H1 (cell line): Measurements from ENCODE around the gene PCSK9. TPM values are rescaled to one million over a fixed set of nuclear protein-coding genes. Genes with fewer than 3 reads are reported as not detected.

Experiments
- ATF3 ChIP-seq: IDR thresholded peaks from 2 replicates; pipeline ENCODE4 v1.6.1; 2011; ENCODE audit warnings: low read depth, mild to moderate bottlenecking, low read length; ENCODE audit not compliant: insufficient read depth
- BACH1 ChIP-seq: IDR thresholded peaks from 2 replicates; pipeline ENCODE4 v1.6.1; 2012; ENCODE audit warnings: low read length, improper control_type of control experiment
- CBX8 ChIP-seq: fragments of 300-800, 300-1000 bp; sonication (generic); IDR thresholded peaks from 2 replicates; pipeline ENCODE4 v1.7.1; 2016; ENCODE audit warnings: low read depth, low read length, borderline replicate concordance
- CHD7 ChIP-seq: fragments of 300-600 bp; sonication (generic); IDR thresholded peaks from 2 replicates; pipeline ENCODE4 v1.7.1; 2012; ENCODE audit warnings: low read length, moderate library complexity, mild to moderate bottlenecking, inconsistent platforms; ENCODE audit not compliant: insufficient replicate concordance
- CTBP2 ChIP-seq: IDR thresholded peaks from 2 replicates; pipeline ENCODE4 v1.7.0; 2011; ENCODE audit warnings: borderline replicate concordance, mild to moderate bottlenecking, moderate library complexity, mixed read lengths, low read length; ENCODE audit not compliant: insufficient read depth, insufficient read length
- EZH2 ChIP-seq: fragments of 200-600 bp; sonication (generic); IDR thresholded peaks from 2 replicates; pipeline ENCODE4 v1.7.1; 2012; ENCODE audit warnings: low read depth, mild to moderate bottlenecking, moderate library complexity, low read length, inconsistent platforms; ENCODE audit not compliant: severe bottlenecking
- KDM1A ChIP-seq: fragments of 200-600, 300-600 bp; sonication (generic); IDR thresholded peaks from 2 replicates; pipeline ENCODE4 v1.7.1; 2016; ENCODE audit warnings: mild to moderate bottlenecking, low read length, borderline replicate concordance
- KDM4A ChIP-seq: IDR thresholded peaks from one replicate; pipeline ENCODE4 v1.7.1; 2012; ENCODE audit warnings: low read depth, mild to moderate bottlenecking, moderate library complexity, low read length, inconsistent platforms; ENCODE audit not compliant: severe bottlenecking
- RBBP5 ChIP-seq: IDR thresholded peaks from 2 replicates; pipeline ENCODE4 v1.7.1; 2012; ENCODE audit warnings: low read depth, mild to moderate bottlenecking, inconsistent platforms, low read length, moderate library complexity, borderline replicate concordance
- RFX5 ChIP-seq: IDR thresholded peaks from 2 replicates; pipeline ENCODE4 v1.6.1; 2011; ENCODE audit warnings: low read depth, low read length, improper control_type of control experiment, borderline replicate concordance
- TAF7 ChIP-seq: optimal IDR thresholded peaks from 2 replicates; pipeline ENCODE3; 2011; ENCODE audit warnings: low read depth, mild to moderate bottlenecking, inconsistent platforms, low read length, moderate library complexity, borderline replicate concordance
- polyA plus RNA-seq, 7 experiments: library from polyadenylated mRNA; depleted of rRNA in 3 of 7; stranded (reverse) in 5 of 7; unstranded in 2 of 7; fragments of >200 nt in 5 of 7; fragments of 200-250 nt in 2 of 7; gene quantifications; 1 replicate in 5 of 7; 2 replicates in 1 of 7; 4 replicates in 1 of 7; pipeline versions ENCODE4 v1.2.1 to v1.2.3, GENCODE V29; 2011 to 2013; ENCODE audit warnings: missing spikeins in 2 of 7, mixed read lengths in 2 of 7
- total RNA-seq: library from RNA; stranded (reverse); fragmentation: NEBNext Ultra II Directional; extraction: Animal tissue kit (Norgen Biotek cat#: 25700); gene quantifications from 2 replicates; pipeline ENCODE4 v1.2.1, GENCODE V29; 2021

Gene PCSK9
- total and polyA plus RNA-seq, 2 of the 8 experiments (the other 6 are each of a cell fraction or from before 2014, with no cell fraction given) = 22.3 to 32.3 TPM

GRCh38 chr1:55092475-55092874 lies 53.1 kb downstream of the PCSK9 start (continued):
- TF ChIP-seq CHD7 (no peak), BACH1 (no peak), CTBP2 (no peak), EZH2 (no peak), TAF7 (no peak), KDM4A (no peak), ATF3 (no peak), CBX8 (no peak), RBBP5 (no peak), KDM1A (no peak), RFX5 (no peak)
